Pancreas (tissue), 10 donors: ENCODE data around the gene GPR152. TPM values are rescaled to one million over a fixed set of nuclear protein-coding genes. Genes with fewer than 3 reads are reported as not detected.
A peak's percentile ranks its signal among the peaks of the same experiment; 100 is the strongest.
"Not testable (repeated sequence)": the region's sequence is repeated elsewhere in the genome, so short reads cannot be mapped to it uniquely, and the experiment has no call there.

Experiments used
- ATAC-seq, 4 donors: fragments of 200-7000 bp; cut with Tn5 transposase; one replicate each; pipeline versions ENCODE4 v1.8.0 to v1.9.1; 2020; ENCODE audit warnings: mild to moderate bottlenecking in 4 of 4, moderate library complexity in 4 of 4
- DNase-seq, 6 donors: peaks; one replicate each; pipeline ENCODE4 v3.0.0-alpha.2; 2020
- FAIRE-seq: peaks from 2 replicates; lab custom pipeline; 2012; peaks lifted over from hg19 to GRCh38; lab: Jason Lieb, UNC
- H3K27ac ChIP-seq, 4 donors: fragments of 200-600 bp; sonication (generic); 1 replicate in 3 of 4; 2 replicates in 1 of 4; pipeline versions ENCODE4 v1.5.0 to v1.8.0; 2020
- H3K27me3 ChIP-seq, 4 donors: fragments of 200-600 bp; one replicate each; pipeline ENCODE4 v1.8.0; 2021
- H3K36me3 ChIP-seq, 3 donors: fragments of 200-600 bp; sonication (generic) in 1 of 3; one replicate each; pipeline versions ENCODE4 v1.5.0 to v1.8.0; 2020 to 2021
- H3K4me1 ChIP-seq, 3 donors: fragments of 200-600 bp; one replicate each; pipeline ENCODE4 v1.8.0; 2021
- H3K4me3 ChIP-seq, 4 donors: fragments of 200-600 bp; sonication (generic) in 2 of 4; one replicate each; pipeline versions ENCODE4 v1.5.0 to v1.8.0; 2020 to 2021
- H3K9me3 ChIP-seq, 4 donors: fragments of 200-600 bp; one replicate each; pipeline ENCODE4 v1.8.0; 2021
- CTCF ChIP-seq, 4 donors: fragments of 200-600 bp; sonication (generic) in 3 of 4; IDR thresholded peaks; one replicate each; pipeline versions ENCODE4 v1.5.0 to v1.8.0; 2021; ENCODE audit warnings: antibody characterized with exemption in 4 of 4
- WGBS, 2 donors: extraction: QIAGEN DNeasy Blood & Tissue Kit; methylation state at CpG; one replicate each; pipeline ENCODE4 v1.1.7; 2013; 5-methylcytosine and 5-hydroxymethylcytosine counted together
- intact Hi-C, 3 donors: fragments of 100-400 bp; cut with DNase I; formaldehyde crosslinking; loops; one replicate each; pipeline versions ENCODE4 v1.11.1 to v1.14.2; 2022
- microRNA-seq, 2 donors: library from miRNA; unstranded; fragments of <30 nt; microRNA quantifications; one replicate each; pipeline versions ENCODE4 to v1.1.0, GENCODE V29; 2019 to 2020
- polyA plus RNA-seq, 2 donors: library from polyadenylated mRNA; stranded (reverse); fragments of 200-250 nt; gene quantifications; one replicate each; pipeline ENCODE4 v1.2.3, GENCODE V29; 2013
- total RNA-seq, 6 donors: library from RNA; stranded (reverse); fragmentation: NEBNext Ultra II Directional in 4 of 6; extraction: Animal tissue kit (Norgen Biotek cat#: 25700) in 4 of 6; gene quantifications; one replicate each; pipeline versions ENCODE4 v1.2.1 to v1.2.4, GENCODE V29; 2021 to 2023
- donor health status: healthy with polysubstance abuse.
- donor health status: DM: no; HTN: no; CAD: no; lungs with moderate emphysema.
- donor health status: DM: no; HTN: no; CAD: no.
- donor health status: control.
- donor health status: control.
- donor health status: Bipolar disorder and iron deficiency.
- donor health status: DM: yes; HTN: yes; CAD: no.
- donor health status: DM: no; HTN: no; CAD: no.
- donor health status: DM: no; HTN: no; CAD: no.
- donor health status: DM: yes; HTN: yes; CAD: no.

The GPR152 gene
- total and polyA plus RNA-seq, 8 donors: not detected

GRCh38 chr11:67404515-67405195, 47.9 kb downstream of the GPR152 start:
- no peaks in the 10 kb centered on the region for H3K36me3 ChIP-seq
- DNase-seq: no peak

GRCh38 chr11:67403085-67403484, 49.4 kb downstream of the GPR152 start:
- H3K4me3 ChIP-seq, intact Hi-C loops, H3K27ac ChIP-seq, H3K9me3 ChIP-seq, FAIRE-seq, DNase-seq, H3K27me3 ChIP-seq, ATAC-seq: not testable (repeated sequence)
- WGBS, 2 donors: 95 to 96% methylated on average over 9 of the region's 9 CpGs
- Histone ChIP-seq H3K4me1 (peaks cover 4 to 14% (median 7%) of the 10 kb centered on the region in 3 donors), H3K36me3 (peaks cover 2 to 14% (median 2%) of the 10 kb centered on the region in 3 donors)

More at GRCh38 chr11:67404515-67405195, 47.9 kb downstream of the GPR152 start:
- H3K4me1 ChIP-seq: peaks cover 4 to 14% (median 7%) of the 10 kb centered on the region in 3 donors
- ATAC-seq: no peak
- peak overlapping the region in 1 of 4 donors; percentile 30 for H3K4me3 ChIP-seq
- TF ChIP-seq CTCF (IDR thresholded peaks at IDR 0.05): no peak
- no peaks in the 10 kb centered on the region for H3K9me3 ChIP-seq
- intact Hi-C loops: no loop called here
- 60 to 74% methylated on average over 13 of the region's 13 CpGs for WGBS, 2 donors
- no peak for FAIRE-seq
- no peak overlapping the region for H3K27ac ChIP-seq
- H3K27me3 ChIP-seq: no peaks in the 10 kb centered on the region

DNA sequence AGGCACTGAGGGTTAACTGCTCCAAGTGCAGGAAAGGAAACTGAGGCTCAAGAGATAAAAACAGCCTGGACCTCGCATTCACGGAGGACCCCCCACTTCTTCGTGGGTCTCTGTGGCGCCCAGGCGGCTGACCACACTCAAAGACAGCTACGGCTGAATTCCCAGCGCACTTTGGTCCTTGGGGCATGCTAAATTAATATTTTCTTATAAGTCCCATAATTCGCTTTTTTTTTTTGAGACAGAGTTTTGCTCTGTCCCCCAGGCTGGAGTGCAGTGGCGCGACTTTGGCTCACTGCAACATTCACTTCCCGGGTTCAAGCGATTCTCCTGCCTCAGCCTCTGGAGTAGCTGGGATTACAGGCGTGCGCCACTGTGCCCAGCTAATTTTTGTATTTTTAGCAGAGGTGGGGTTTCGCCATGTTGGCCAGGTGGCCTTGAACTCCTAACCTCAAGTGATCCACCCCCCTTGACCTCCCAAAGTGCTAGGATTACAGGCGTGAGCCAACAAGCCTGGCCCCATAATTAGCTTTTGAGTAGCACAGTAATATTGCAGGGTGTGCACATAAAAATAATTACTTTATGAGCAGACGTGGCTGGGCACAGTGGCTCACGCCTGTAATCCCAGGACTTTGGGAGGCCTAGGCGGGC, 50.2 kb downstream of the GPR152 start:
- H3K27me3 ChIP-seq, ATAC-seq, FAIRE-seq, H3K9me3 ChIP-seq, intact Hi-C loops: not testable (repeated sequence)
- H3K27ac ChIP-seq: peak overlapping the region; percentile 6 to 88 (median 68)
- WGBS, 2 donors: 53 to 54% methylated on average over 19 of the region's 19 CpGs
- H3K4me1 ChIP-seq: peaks cover 4 to 14% (median 7%) of the 10 kb centered on the region in 3 donors
- peak in 1 of 6 donors; percentile 46 for DNase-seq
- peaks cover 3 to 21% (median 4%) of the 10 kb centered on the region in 3 donors for H3K36me3 ChIP-seq
- H3K4me3 ChIP-seq: peak overlapping the region in 2 of 4 donors; percentile 21 to 97

GRCh38 chr11:67401495-67402191, 50.9 kb downstream of the GPR152 start, which contains the start of gene PPP1CA:
TSS of gene PPP1CA (minus strand) at chr11:67401858. CDS start at chr11:67401782, 76 bp downstream.
- ATAC-seq: peak; percentile 88 to 92 (median 91)

More at GRCh38 chr11:67401495-67402191, 50.9 kb downstream of the GPR152 start, which contains the start of gene PPP1CA:
- peak in 3 of 4 donors; percentile 17 to 64 (median 49) for TF ChIP-seq CTCF (IDR thresholded peaks at IDR 0.05)
- no peak for FAIRE-seq
- no peaks in the 10 kb centered on the region for H3K9me3 ChIP-seq
- peak within 1 kb of the TSS; percentile 83 to 98 (median 96) for H3K4me3 ChIP-seq
- H3K27me3 ChIP-seq: no peaks in the 10 kb centered on the region
- WGBS, 2 donors: 0 to 1% methylated on average over 41 to 73 of the region's 73 CpGs
- DNase-seq: peak; percentile 88 to 97 (median 94)
- intact Hi-C loops: no loop called here
- H3K36me3 ChIP-seq: peaks cover 3 to 23% (median 4%) of the 10 kb centered on the region in 3 donors
- peak within 1 kb of the TSS; percentile 56 to 89 (median 81) for H3K27ac ChIP-seq
- H3K4me1 ChIP-seq: peaks cover 4 to 14% (median 7%) of the 10 kb centered on the region in 3 donors

Small RNAs within 50 kb of the gene (microRNA-seq; reads per million reads assigned to microRNA genes)
- gene MIR6752: 0 to 0.29 reads per million in 2 donors

Other genes starting within 250 kb of the GPR152 start
- gene GRK2, start 186.3 kb downstream of the GPR152 start, total RNA-seq: 10 to 100 TPM; 19.1 to 31.9 (median 21.5) TPM
- gene GRK2, start 186.3 kb downstream of the GPR152 start, polyA plus RNA-seq: 10 to 100 TPM; 52.8 to 60.6 TPM
- gene ANKRD13D, start 163.4 kb downstream of the GPR152 start, total RNA-seq: 10 to 100 TPM in 5 of 6 donors, 1 to 10 TPM in 1; 9.8 to 31.3 (median 12.3) TPM
- gene ANKRD13D, start 163.4 kb downstream of the GPR152 start, polyA plus RNA-seq: 10 to 100 TPM; 60.0 to 60.7 TPM
- 10 to 100 TPM; 15.2 to 29.1 (median 21.2) TPM for gene SSH3, start 149.2 kb downstream of the GPR152 start, total RNA-seq
- gene SSH3, start 149.2 kb downstream of the GPR152 start, polyA plus RNA-seq: 10 to 100 TPM; 29.0 to 29.2 TPM
- gene POLD4, start 99.2 kb downstream of the GPR152 start, total RNA-seq: 10 to 100 TPM; 35.0 to 50.8 (median 43.4) TPM
- 10 to 100 TPM; 80.6 to 99.3 TPM for gene POLD4, start 99.2 kb downstream of the GPR152 start, polyA plus RNA-seq
- gene CLCF1, start 79.1 kb downstream of the GPR152 start, total RNA-seq: 1 to 10 TPM; 1.3 to 5.0 (median 2.3) TPM
- 10 to 100 TPM in 1 of 2 donors, 1 to 10 TPM in 1; 9.4 to 11.2 TPM for gene CLCF1, start 79.1 kb downstream of the GPR152 start, polyA plus RNA-seq
- 10 to 100 TPM in 5 of 6 donors, 1 to 10 TPM in 1; 9.4 to 18.0 (median 12.8) TPM for gene RAD9A, start 60.7 kb downstream of the GPR152 start, total RNA-seq
- 10 to 100 TPM; 39.8 to 45.2 TPM for gene RAD9A, start 60.7 kb downstream of the GPR152 start, polyA plus RNA-seq
- gene PPP1CA, start 50.9 kb downstream of the GPR152 start, total RNA-seq: 10 to 100 TPM; 49.0 to 72.8 (median 62.9) TPM
- 10 to 100 TPM; 57.7 to 68.5 TPM for gene PPP1CA, start 50.9 kb downstream of the GPR152 start, polyA plus RNA-seq
- gene TBC1D10C, start 48.6 kb downstream of the GPR152 start, total RNA-seq: 1 to 10 TPM in 4 of 6 donors, under 1 TPM in 2; 0.05 to 2.9 (median 1.1) TPM
- gene TBC1D10C, start 48.6 kb downstream of the GPR152 start, polyA plus RNA-seq: 1 to 10 TPM; 1.5 to 2.5 TPM
- gene CARNS1, start 37.1 kb downstream of the GPR152 start, total RNA-seq: 1 to 10 TPM in 1 of 6 donors, under 1 TPM in 5; 0.39 to 1.1 (median 0.80) TPM
- gene CARNS1, start 37.1 kb downstream of the GPR152 start, polyA plus RNA-seq: 1 to 10 TPM in 1 of 2 donors, under 1 TPM in 1; 0.89 to 2.2 TPM
- 10 to 100 TPM; 17.6 to 29.3 (median 21.7) TPM for gene RPS6KB2, start 24.2 kb downstream of the GPR152 start, total RNA-seq
- 10 to 100 TPM; 57.4 to 71.6 TPM for gene RPS6KB2, start 24.2 kb downstream of the GPR152 start, polyA plus RNA-seq
- 1 to 10 TPM in 4 of 6 donors, under 1 TPM in 2; 0.63 to 4.1 (median 1.8) TPM for gene PTPRCAP, start 15.0 kb downstream of the GPR152 start, total RNA-seq
- 10 to 100 TPM; 10.9 to 13.1 TPM for gene PTPRCAP, start 15.0 kb downstream of the GPR152 start, polyA plus RNA-seq
- 10 to 100 TPM; 40.3 to 56.3 (median 47.7) TPM for gene CORO1B, start 9.3 kb downstream of the GPR152 start, total RNA-seq
- 10 to 100 TPM; 53.0 to 66.4 TPM for gene CORO1B, start 9.3 kb downstream of the GPR152 start, polyA plus RNA-seq
- gene CABP4, start 2.6 kb upstream of the GPR152 start, total RNA-seq: 1 to 10 TPM in 2 of 6 donors, under 1 TPM in 3, not detected in 1; 0.58 to 1.5 (median 0.88) TPM
- 1 to 10 TPM in 1 of 2 donors, under 1 TPM in 1; 0.99 to 1.2 TPM for gene CABP4, start 2.6 kb upstream of the GPR152 start, polyA plus RNA-seq
- 10 to 100 TPM; 45.1 to 72.1 (median 52.4) TPM for gene TMEM134, start 16.5 kb upstream of the GPR152 start, total RNA-seq
- 10 to 100 TPM; 90.1 to 93.4 TPM for gene TMEM134, start 16.5 kb upstream of the GPR152 start, polyA plus RNA-seq
- gene AIP, start 30.3 kb upstream of the GPR152 start, total RNA-seq: 10 to 100 TPM; 20.2 to 33.3 (median 23.6) TPM
- gene AIP, start 30.3 kb upstream of the GPR152 start, polyA plus RNA-seq: 10 to 100 TPM; 45.1 to 45.8 TPM
- gene PITPNM1, start 52.6 kb upstream of the GPR152 start, total RNA-seq: 10 to 100 TPM; 10.2 to 34.3 (median 20.5) TPM
- gene PITPNM1, start 52.6 kb upstream of the GPR152 start, polyA plus RNA-seq: 10 to 100 TPM; 34.4 to 35.7 TPM
- 10 to 100 TPM; 27.1 to 41.8 (median 35.2) TPM for gene CDK2AP2, start 55.4 kb upstream of the GPR152 start, total RNA-seq
- 10 to 100 TPM; 46.4 to 65.6 TPM for gene CDK2AP2, start 55.4 kb upstream of the GPR152 start, polyA plus RNA-seq
- gene CABP2, start 70.7 kb upstream of the GPR152 start, total RNA-seq: not detected
- not detected for gene CABP2, start 70.7 kb upstream of the GPR152 start, polyA plus RNA-seq
- 100 to 1,000 TPM; 169 to 350 (median 205) TPM for gene GSTP1, start 131.1 kb upstream of the GPR152 start, total RNA-seq
- gene GSTP1, start 131.1 kb upstream of the GPR152 start, polyA plus RNA-seq: 100 to 1,000 TPM; 310 to 315 TPM
- gene NDUFV1, start 154.2 kb upstream of the GPR152 start, total RNA-seq: 100 to 1,000 TPM in 4 of 6 donors, 10 to 100 TPM in 2; 82.5 to 126 (median 109) TPM
- gene NDUFV1, start 154.2 kb upstream of the GPR152 start, polyA plus RNA-seq: 100 to 1,000 TPM; 206 to 281 TPM
- 1 to 10 TPM; 4.3 to 7.3 (median 5.8) TPM for gene NUDT8, start 177.2 kb upstream of the GPR152 start, total RNA-seq
- gene NUDT8, start 177.2 kb upstream of the GPR152 start, polyA plus RNA-seq: 10 to 100 TPM in 1 of 2 donors, 1 to 10 TPM in 1; 6.4 to 11.0 TPM
- under 1 TPM in 3 of 6 donors, not detected in 3; 0.09 to 0.37 (median 0.24) TPM for gene TBX10, start 187.0 kb upstream of the GPR152 start, total RNA-seq
- under 1 TPM in 1 of 2 donors, not detected in 1; 0.28 TPM for gene TBX10, start 187.0 kb upstream of the GPR152 start, polyA plus RNA-seq
- 10 to 100 TPM in 1 of 6 donors, 1 to 10 TPM in 5; 5.2 to 14.1 (median 6.9) TPM for gene ACY3, start 198.0 kb upstream of the GPR152 start, total RNA-seq
- 10 to 100 TPM; 16.5 to 17.9 TPM for gene ACY3, start 198.0 kb upstream of the GPR152 start, polyA plus RNA-seq
- under 1 TPM in 3 of 6 donors, not detected in 3; 0.17 to 0.50 (median 0.40) TPM for gene ALDH3B2, start 221.9 kb upstream of the GPR152 start, total RNA-seq
- under 1 TPM in 1 of 2 donors, not detected in 1; 0.28 TPM for gene ALDH3B2, start 221.9 kb upstream of the GPR152 start, polyA plus RNA-seq